ENCODE results near the gene FAM180A. TPM values are rescaled to one million over a fixed set of nuclear protein-coding genes. Genes with fewer than 3 reads are reported as not detected.

The FAM180A gene
- total and polyA plus RNA-seq, 9 of the 15 experiments (the other 6 are each of a cell fraction or from before 2014, with no cell fraction given): not detected

GRCh38 chr7:135714534-135715009, 34.0 kb downstream of the FAM180A start:
- no TSS peak for BruUV-seq (replicated peaks)
- CTCF ChIA-PET (ENCODE audit: low intra/inter-chr PET ratio): no interaction called here
- ATAC-seq: no peak
- no peak for DNase-seq (ENCODE audit: extremely low read depth in 1 of 4, low spot score in 3 of 4)
- Histone ChIP-seq H2AFZ (ENCODE audit: low read depth, low read length) (no peak overlapping the region), H3K79me2 (ENCODE audit: control insufficient read depth, insufficient read depth, low read length) (no peaks in the 10 kb centered on the region), H3K27ac (ENCODE audit: extremely low read depth, low read depth, low read length) (no peak overlapping the region), H3K27me3 (ENCODE audit: control insufficient read depth in 2 of 2, insufficient read depth in 2 of 2, low read length in 2 of 2) (peaks cover 25 to 37% of the 10 kb centered on the region in 2 experiments; a peak in 4 of 5 replicates), H3K9me1 (ENCODE audit: control insufficient read depth, insufficient read depth, low read length) (no peaks in the 10 kb centered on the region), H3K9ac (ENCODE audit: insufficient read depth in 1 of 2, low read depth in 2 of 2, low read length in 2 of 2) (peak overlapping the region in 1 of 2 experiments; percentile 50; a peak in 1 of 4 replicates), H3K4me2 (ENCODE audit: insufficient read depth, low read length) (no peak overlapping the region), H3K4me3 (no peak overlapping the region), H3K9me3 (replicated peaks; ENCODE audit: control insufficient read depth, insufficient read depth, low read depth, low read length) (no peaks in the 10 kb centered on the region), H4K20me1 (replicated peaks; ENCODE audit: control insufficient read depth, insufficient read depth, low read length) (no peaks in the 10 kb centered on the region), H3K4me1 (replicated peaks in 1 of 2; ENCODE audit: control insufficient read depth in 2 of 2, insufficient read depth in 2 of 2, low read length in 2 of 2) (peaks cover 2 to 6% of the 10 kb centered on the region in 2 experiments; a peak in 3 of 5 replicates), H3K36me3 (ENCODE audit: control insufficient read depth, insufficient read depth, low read length) (no peaks in the 10 kb centered on the region)
- 16% methylated on average over 20 of the region's 20 CpGs for WGBS (ENCODE audit: insufficient coverage, low coverage, missing lambda C conversion rate)
- intact Hi-C loops (cut with micrococcal nuclease) (no loop called here), in situ Hi-C loops (cut with MboI) (no loop called here)
- FAIRE-seq: no peak
- TF ChIP-seq KLF13 (tag; IDR thresholded peaks at IDR 0.05; ENCODE audit: borderline replicate concordance, low read depth) (no peak), ZNF431 (CRISPR knock-in tag; IDR thresholded peaks at IDR 0.05) (no peak), ZC3H4 (CRISPR knock-in tag; IDR thresholded peaks at IDR 0.05; ENCODE audit: borderline replicate concordance) (0 out of 2 replicates have a peak, but pooled peaks have one; percentile 16), MCM3 (IDR thresholded peaks at IDR 0.05) (no peak), ZBTB33 (CRISPR knock-in tag; IDR thresholded peaks at IDR 0.05) (peak; percentile 68; the same call in 1 of the 2 replicates), CHD2 (IDR thresholded peaks at IDR 0.05; ENCODE audit: low read depth, low read length) (no peak), ZNF184 (CRISPR knock-in tag; IDR thresholded peaks at IDR 0.05) (no peak)
- POLR2A ChIA-PET: interaction anchor here (0.6 to 1.2 kb wide), 2 partner anchors 8 to 13 kb away, joined by 3 to 4 read pairs; partner anchors contain the start of gene SLC13A4

Measured in K562 (cell line).